GM12878 (cell line): ENCODE results near the gene KIF25. TPM values are rescaled to one million over a fixed set of nuclear protein-coding genes. Genes with fewer than 3 reads are reported as not detected.

Source experiments
- ATAC-seq: fragments of 200-7000 bp; cut with Tn5 transposase; 3 replicates; pipeline ENCODE4 v1.9.1; 2020; ENCODE audit warnings: mild to moderate bottlenecking, moderate library complexity
- BruUV-seq: library from RNA; stranded (reverse); fragments of 400-500 nt; replicated peaks from 2 replicates; lab custom pipeline; 2021; lab: Mats Ljungman, UMichigan
- CTCF ChIA-PET: fragments of 300-600 bp; sonication (Branson Sonifier 250); formaldehyde crosslinking; extraction: SDS; loops from one replicate; lab custom pipeline; 2021; ENCODE audit warnings: inconsistent platforms; lab: Yijun Ruan, JAX
- POLR2A ChIA-PET: fragments of 350-600 bp; formaldehyde crosslinking; extraction: SDS; loops from one replicate; lab custom pipeline; 2021; ENCODE audit warnings: inconsistent platforms; lab: Charles Lee
- RAD21 ChIA-PET: fragments of 300-600 bp; sonication (Branson Sonifier 250); formaldehyde crosslinking; loops from one replicate; lab custom pipeline; 2023; ENCODE audit warnings: antibody characterized with exemption; ENCODE audit not compliant: unreplicated experiment; lab: Charles Lee
- SMC1A ChIA-PET: fragments of 300-600 bp; sonication (Branson Sonifier 250); formaldehyde crosslinking; loops from one replicate; lab custom pipeline; 2023; ENCODE audit not compliant: unreplicated experiment, uncharacterized antibody; lab: Charles Lee
- DNase-seq: peaks from one replicate; pipeline ENCODE4 v3.0.0-alpha.2; 2011; ENCODE audit warnings: low read depth, low spot score
- FAIRE-seq: peaks from 3 replicates; lab custom pipeline; 2011; peaks lifted over from hg19 to GRCh38; lab: Jason Lieb, UNC
- H2AFZ ChIP-seq: 2 replicates; pipeline ENCODE4 v1.6.0; 2011; ENCODE audit warnings: low read depth, low read length, control low read depth; ENCODE audit not compliant: control insufficient read depth
- H3K27ac ChIP-seq: 2 replicates; pipeline ENCODE4 v1.5.1; 2011; ENCODE audit warnings: control low read depth; ENCODE audit not compliant: control insufficient read depth, insufficient read depth
- H3K27me3 ChIP-seq, 2 experiments: replicated peaks in 1 of 2; 2 replicates each; pipeline versions ENCODE4 v1.6.0 to v1.6.1; 2011; ENCODE audit warnings: low read length in 1 of 2; ENCODE audit not compliant: control insufficient read depth in 2 of 2, insufficient read depth in 2 of 2
- H3K36me3 ChIP-seq, 2 experiments: 2 replicates each; pipeline ENCODE4 v1.5.1; 2011; ENCODE audit warnings: low read length in 1 of 2; ENCODE audit not compliant: control insufficient read depth in 2 of 2, insufficient read depth in 2 of 2
- H3K4me1 ChIP-seq: 2 replicates; pipeline ENCODE4 v1.6.1; 2011; ENCODE audit warnings: mild to moderate bottlenecking, low read length, moderate library complexity, mixed read lengths; ENCODE audit not compliant: control insufficient read depth, insufficient read depth
- H3K4me2 ChIP-seq: 2 replicates; pipeline ENCODE4 v1.6.0; 2011; ENCODE audit warnings: control low read depth; ENCODE audit not compliant: control insufficient read depth, insufficient read depth
- H3K4me3 ChIP-seq: fragments of 200-600 bp; sonication (generic); 2 replicates; pipeline ENCODE4 v1.5.1; 2016
- H3K79me2 ChIP-seq: 2 replicates; pipeline ENCODE4 v1.6.0; 2011; ENCODE audit warnings: low read length; ENCODE audit not compliant: control insufficient read depth, insufficient read depth
- H3K9ac ChIP-seq: 2 replicates; pipeline ENCODE4 v1.8.0; 2011; ENCODE audit warnings: low read length, control low read depth, mixed read lengths; ENCODE audit not compliant: control insufficient read depth, insufficient read depth
- H3K9me3 ChIP-seq: replicated peaks from 3 replicates; pipeline ENCODE4 v1.5.1; 2011; ENCODE audit warnings: mild to moderate bottlenecking, low read length; ENCODE audit not compliant: control insufficient read depth, insufficient read depth
- H4K20me1 ChIP-seq: 2 replicates; pipeline ENCODE4 v1.6.0; 2011; ENCODE audit not compliant: control insufficient read depth, insufficient read depth
- CBFB ChIP-seq: IDR thresholded peaks from 2 replicates; pipeline ENCODE4 v1.6.1; 2016; ENCODE audit warnings: antibody characterized with exemption, low read depth
- CBX5 ChIP-seq: sonication (generic); IDR thresholded peaks from 2 replicates; pipeline ENCODE4 v1.6.1; 2016; ENCODE audit warnings: low read depth, moderate library complexity, mild to moderate bottlenecking, inconsistent platforms
- ELK1 ChIP-seq: IDR thresholded peaks from 2 replicates; pipeline ENCODE4 v1.6.1; 2012; ENCODE audit warnings: low read depth, low read length, improper control_type of control experiment
- IRF3 ChIP-seq: fragments of 450-650 bp; IDR thresholded peaks from 2 replicates; pipeline ENCODE4 v1.6.1; 2014; ENCODE audit warnings: mild to moderate bottlenecking
- JUNB ChIP-seq: IDR thresholded peaks from 2 replicates; pipeline ENCODE4 v1.6.1; 2016; ENCODE audit warnings: antibody characterized with exemption, mild to moderate bottlenecking
- KDM1A ChIP-seq: fragments of 200-600 bp; sonication (generic); IDR thresholded peaks from 2 replicates; pipeline ENCODE4 v1.6.1; 2016; ENCODE audit warnings: borderline replicate concordance
- RAD21 ChIP-seq: IDR thresholded peaks from 2 replicates; pipeline ENCODE4 v1.6.1; 2011; ENCODE audit warnings: mild to moderate bottlenecking, low read depth, low read length, moderate library complexity; ENCODE audit not compliant: insufficient read depth
- RB1 ChIP-seq: fragments of 450-650 bp; formaldehyde crosslinking; IDR thresholded peaks from 2 replicates; pipeline ENCODE4 v1.6.1; 2017; ENCODE audit warnings: mild to moderate bottlenecking, borderline replicate concordance
- RBBP5 ChIP-seq: fragments of 200-600 bp; sonication (generic); conservative IDR thresholded peaks from 2 replicates; pipeline ENCODE4 v1.6.1; 2016
- RFX5 ChIP-seq: IDR thresholded peaks from 2 replicates; pipeline ENCODE4 v1.6.1; 2011; ENCODE audit warnings: low read depth, low read length, improper control_type of control experiment
- SREBF2 ChIP-seq: IDR thresholded peaks from 2 replicates; pipeline ENCODE4 v1.6.1; 2012; ENCODE audit warnings: mild to moderate bottlenecking, low read length
- TAF1 ChIP-seq: IDR thresholded peaks from 2 replicates; pipeline ENCODE4 v1.6.1; 2011; ENCODE audit warnings: mild to moderate bottlenecking, low read depth, low read length, borderline replicate concordance
- ZBTB11 ChIP-seq: fragments of 450-650 bp; formaldehyde crosslinking; IDR thresholded peaks from 2 replicates; pipeline ENCODE4 v1.5.0; 2022; ENCODE audit warnings: mild to moderate bottlenecking, missing genetic modification characterization
- ZNF217 ChIP-seq: fragments of 450-650 bp; IDR thresholded peaks from 2 replicates; pipeline ENCODE4 v1.6.1; 2017; ENCODE audit warnings: antibody characterized with exemption, mild to moderate bottlenecking
- WGBS: methylation state at CpG from one replicate; pipeline ENCODE4 v1.1.6; 2016; ENCODE audit warnings: low lambda C conversion rate; ENCODE audit not compliant: insufficient replicate concordance, insufficient coverage; ENCODE audit errors: missing lambda C conversion rate; 5-methylcytosine and 5-hydroxymethylcytosine counted together
- in situ Hi-C: fragments of 300-500 bp; cut with MboI; formaldehyde crosslinking; loops from 9 replicates; pipeline ENCODE4 v1.14.3; 2018; ENCODE audit warnings: mixed read lengths
- intact Hi-C: fragments of 100-400 bp; cut with micrococcal nuclease; formaldehyde crosslinking; loops from one replicate; pipeline ENCODE4 v1.14.2; 2022; ENCODE audit not compliant: unreplicated experiment
- polyA plus RNA-seq, 11 experiments: library from polyadenylated mRNA; depleted of rRNA in 4 of 11; unstranded in 6 of 11; stranded (reverse) in 5 of 11; fragments of >200 nt; fragmentation: Nextera tagmentation in 4 of 11; fragmentation: Illumina TruSeq in 1 of 11; extraction: Ambion mirVana in 4 of 11; extraction: Trizol in 1 of 11; gene quantifications; 1 replicate in 1 of 11; 2 replicates in 10 of 11; pipeline versions ENCODE4 v1.2.1 to v1.2.3, GENCODE V29; 2011 to 2016; ENCODE audit warnings: inconsistent platforms in 2 of 11, missing spikeins in 2 of 11, low read depth in 1 of 11
- total RNA-seq, 4 experiments: library from RNA; depleted of rRNA in 3 of 4; stranded (reverse); fragments of >200 nt in 3 of 4; fragmentation: Illumina TruSeq in 1 of 4; extraction: Trizol in 1 of 4; gene quantifications; 2 replicates each; pipeline versions ENCODE4 v1.2.1 to v1.2.3, GENCODE V29; 2013 to 2021

The KIF25 gene
- total and polyA plus RNA-seq, 10 of the 15 experiments (the other 5 are each of a cell fraction or from before 2014, with no cell fraction given), result not detected

GRCh38 chr6:168081858-168082546, 84.5 kb downstream of the KIF25 start:
- in situ Hi-C loops, result no loop called here
- DNase-seq, result no peak
- no peaks in the 10 kb centered on the region for H4K20me1 ChIP-seq
- H3K4me2 ChIP-seq, result no peak overlapping the region
- ChIA-PET RAD21 (no interaction called here), SMC1A (no interaction called here), POLR2A (no interaction called here), CTCF (no interaction called here)
- H3K4me3 ChIP-seq, result no peak overlapping the region
- 43% methylated on average over 26 of the region's 26 CpGs for WGBS
- H3K4me1 ChIP-seq, result no peaks in the 10 kb centered on the region
- H3K79me2 ChIP-seq, result no peaks in the 10 kb centered on the region
- no peak overlapping the region for H2AFZ ChIP-seq
- H3K36me3 ChIP-seq, result no peaks in the 10 kb centered on the region
- TF ChIP-seq RAD21 (no peak), JUNB (no peak), CBFB (no peak), RFX5 (no peak), ELK1 (no peak), TAF1 (no peak), IRF3 (no peak), RBBP5 (no peak), ZNF217 (no peak), SREBF2 (no peak), ZBTB11 (CRISPR knock-in tag) (no peak), KDM1A (no peak), CBX5 (no peak), RB1 (no peak)
- H3K9me3 ChIP-seq, result no peaks in the 10 kb centered on the region
- no peak overlapping the region for H3K9ac ChIP-seq
- no peak for FAIRE-seq
- intact Hi-C loops, result no loop called here
- BruUV-seq, result no TSS peak
- no peak for ATAC-seq
- H3K27ac ChIP-seq, result no peak overlapping the region
- H3K27me3 ChIP-seq, result no peaks in the 10 kb centered on the region
